ENCODE results near the gene OSBPL6. TPM values are rescaled to one million over a fixed set of nuclear protein-coding genes. Genes with fewer than 3 reads are reported as not detected.

Gene OSBPL6
- total RNA-seq, 1 donor from 2014 or later, result 14.0 TPM

DNA sequence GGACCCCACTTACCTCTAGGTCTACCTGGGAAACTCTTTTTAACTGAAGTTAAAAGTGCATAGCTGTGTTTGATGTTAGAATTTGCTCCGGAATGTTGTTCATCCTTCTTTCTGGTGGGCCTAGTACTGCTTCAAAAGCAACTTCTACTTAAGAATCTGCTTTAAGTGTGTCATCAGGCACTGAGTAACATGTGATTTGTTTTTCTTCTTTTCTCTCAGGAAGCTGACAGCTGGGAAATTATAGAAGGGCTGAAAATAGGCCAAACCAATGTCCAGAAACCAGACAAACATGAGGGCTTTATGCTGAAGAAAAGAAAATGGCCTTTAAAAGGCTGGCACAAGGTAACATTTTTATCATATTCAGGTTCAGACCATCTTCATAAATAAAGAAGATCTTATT, 133.7 kb downstream of the OSBPL6 start:
- Mint-ChIP-seq H3K4me3 (no peak overlapping the region), H3K9me3 (no peaks in the 10 kb centered on the region), H3K27me3 (ENCODE audit: insufficient read depth, low read depth) (peaks cover 3% of the 10 kb centered on the region), H3K27ac (no peak overlapping the region), H3K36me3 (no peaks in the 10 kb centered on the region), H3K4me1 (no peaks in the 10 kb centered on the region)
- Histone ChIP-seq H4K20me1 (ENCODE audit: low read depth) (no peaks in the 10 kb centered on the region), H3K27ac (no peak overlapping the region), H3F3A (ENCODE audit: low read depth) (no peaks in the 10 kb centered on the region), H3K9me3 (ENCODE audit: low read depth) (no peaks in the 10 kb centered on the region), H3K79me2 (ENCODE audit: low read depth) (no peaks in the 10 kb centered on the region), H2AFZ (replicated peaks) (no peak overlapping the region), H3K27me3 (no peaks in the 10 kb centered on the region), H3K4me3 (no peak overlapping the region), H3K9ac (no peak overlapping the region), H3K4me2 (no peak overlapping the region), H3K36me3 (no peaks in the 10 kb centered on the region), H3K4me1 (no peaks in the 10 kb centered on the region)
- TF ChIP-seq, protein P1, sequence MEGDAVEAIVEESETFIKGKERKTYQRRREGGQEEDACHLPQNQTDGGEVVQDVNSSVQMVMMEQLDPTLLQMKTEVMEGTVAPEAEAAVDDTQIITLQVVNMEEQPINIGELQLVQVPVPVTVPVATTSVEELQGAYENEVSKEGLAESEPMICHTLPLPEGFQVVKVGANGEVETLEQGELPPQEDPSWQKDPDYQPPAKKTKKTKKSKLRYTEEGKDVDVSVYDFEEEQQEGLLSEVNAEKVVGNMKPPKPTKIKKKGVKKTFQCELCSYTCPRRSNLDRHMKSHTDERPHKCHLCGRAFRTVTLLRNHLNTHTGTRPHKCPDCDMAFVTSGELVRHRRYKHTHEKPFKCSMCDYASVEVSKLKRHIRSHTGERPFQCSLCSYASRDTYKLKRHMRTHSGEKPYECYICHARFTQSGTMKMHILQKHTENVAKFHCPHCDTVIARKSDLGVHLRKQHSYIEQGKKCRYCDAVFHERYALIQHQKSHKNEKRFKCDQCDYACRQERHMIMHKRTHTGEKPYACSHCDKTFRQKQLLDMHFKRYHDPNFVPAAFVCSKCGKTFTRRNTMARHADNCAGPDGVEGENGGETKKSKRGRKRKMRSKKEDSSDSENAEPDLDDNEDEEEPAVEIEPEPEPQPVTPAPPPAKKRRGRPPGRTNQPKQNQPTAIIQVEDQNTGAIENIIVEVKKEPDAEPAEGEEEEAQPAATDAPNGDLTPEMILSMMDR (IDR thresholded peaks at IDR 0.05), result no peak
- no peak for DNase-seq (ENCODE audit: low spot score)

DNA sequence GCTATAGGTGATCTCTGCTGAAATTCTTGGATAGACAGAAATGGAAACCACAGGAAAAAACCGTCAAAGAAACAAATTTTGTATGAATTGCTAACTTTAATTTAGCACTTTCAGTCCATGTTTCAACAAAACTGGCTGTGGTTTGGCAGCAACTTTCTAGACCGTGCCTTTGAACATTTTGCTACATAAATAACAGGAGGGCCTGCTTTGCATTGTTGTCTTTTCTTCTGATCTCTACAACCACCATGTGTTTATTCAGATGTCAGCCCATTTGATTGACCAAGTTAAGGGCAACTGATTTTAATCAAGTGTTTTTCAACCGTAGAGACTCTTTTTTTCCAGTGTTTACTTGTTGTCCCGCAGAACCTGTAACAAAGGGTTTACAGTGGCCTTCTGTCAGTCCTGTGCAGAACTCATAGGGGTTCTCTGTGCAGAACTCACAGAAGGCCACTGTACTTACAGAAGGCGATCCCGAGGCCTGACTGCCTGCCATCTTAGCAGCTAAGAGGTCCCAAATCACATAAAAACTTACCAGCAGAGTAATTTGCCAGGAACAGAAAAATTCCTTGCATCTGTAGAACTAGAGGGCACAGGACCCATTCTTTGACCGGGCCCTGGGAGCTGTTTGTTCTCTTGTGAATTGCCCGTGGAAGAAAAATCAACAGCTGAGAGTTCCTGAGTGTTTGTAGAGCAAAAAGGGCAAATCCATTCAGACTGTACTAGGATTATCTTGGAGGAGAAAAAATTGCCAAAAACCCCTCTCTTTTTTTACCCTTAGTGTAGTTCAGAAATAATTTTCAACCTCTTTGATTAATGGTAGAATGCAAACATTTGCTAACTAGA, 136.1 kb downstream of the OSBPL6 start:
- no peak overlapping the region for H3K27ac Mint-ChIP-seq
- no peak for TF ChIP-seq EZH2phosphoT487 (IDR thresholded peaks at IDR 0.05)
- TF ChIP-seq, protein P1 (IDR thresholded peaks at IDR 0.05), result no peak
- no peak for TF ChIP-seq EZH2 (IDR thresholded peaks at IDR 0.05)
- H3K4me3 ChIP-seq, result no peak overlapping the region
- no peaks in the 10 kb centered on the region for H3K9me3 Mint-ChIP-seq
- H3K27me3 Mint-ChIP-seq (ENCODE audit: insufficient read depth, low read depth), result peaks cover 2% of the 10 kb centered on the region
- H3K9ac ChIP-seq, result peak overlapping the region; percentile 0
- no peaks in the 10 kb centered on the region for H3K4me1 ChIP-seq
- H3K9me3 ChIP-seq (ENCODE audit: low read depth), result no peaks in the 10 kb centered on the region
- no peaks in the 10 kb centered on the region for H3K79me2 ChIP-seq (ENCODE audit: low read depth)
- no peaks in the 10 kb centered on the region for H3F3A ChIP-seq (ENCODE audit: low read depth)
- DNase-seq (ENCODE audit: low spot score), result no peak
- no peaks in the 10 kb centered on the region for H3K27me3 ChIP-seq
- H4K20me1 ChIP-seq (ENCODE audit: low read depth), result no peaks in the 10 kb centered on the region
- H3K4me1 Mint-ChIP-seq, result no peaks in the 10 kb centered on the region
- H3K27ac ChIP-seq, result no peak overlapping the region
- no peak overlapping the region for H2AFZ ChIP-seq (replicated peaks)
- no peak overlapping the region for H3K4me2 ChIP-seq
- no peaks in the 10 kb centered on the region for H3K36me3 ChIP-seq
- H3K4me3 Mint-ChIP-seq, result no peak overlapping the region
- H3K36me3 Mint-ChIP-seq, result no peaks in the 10 kb centered on the region

DNA sequence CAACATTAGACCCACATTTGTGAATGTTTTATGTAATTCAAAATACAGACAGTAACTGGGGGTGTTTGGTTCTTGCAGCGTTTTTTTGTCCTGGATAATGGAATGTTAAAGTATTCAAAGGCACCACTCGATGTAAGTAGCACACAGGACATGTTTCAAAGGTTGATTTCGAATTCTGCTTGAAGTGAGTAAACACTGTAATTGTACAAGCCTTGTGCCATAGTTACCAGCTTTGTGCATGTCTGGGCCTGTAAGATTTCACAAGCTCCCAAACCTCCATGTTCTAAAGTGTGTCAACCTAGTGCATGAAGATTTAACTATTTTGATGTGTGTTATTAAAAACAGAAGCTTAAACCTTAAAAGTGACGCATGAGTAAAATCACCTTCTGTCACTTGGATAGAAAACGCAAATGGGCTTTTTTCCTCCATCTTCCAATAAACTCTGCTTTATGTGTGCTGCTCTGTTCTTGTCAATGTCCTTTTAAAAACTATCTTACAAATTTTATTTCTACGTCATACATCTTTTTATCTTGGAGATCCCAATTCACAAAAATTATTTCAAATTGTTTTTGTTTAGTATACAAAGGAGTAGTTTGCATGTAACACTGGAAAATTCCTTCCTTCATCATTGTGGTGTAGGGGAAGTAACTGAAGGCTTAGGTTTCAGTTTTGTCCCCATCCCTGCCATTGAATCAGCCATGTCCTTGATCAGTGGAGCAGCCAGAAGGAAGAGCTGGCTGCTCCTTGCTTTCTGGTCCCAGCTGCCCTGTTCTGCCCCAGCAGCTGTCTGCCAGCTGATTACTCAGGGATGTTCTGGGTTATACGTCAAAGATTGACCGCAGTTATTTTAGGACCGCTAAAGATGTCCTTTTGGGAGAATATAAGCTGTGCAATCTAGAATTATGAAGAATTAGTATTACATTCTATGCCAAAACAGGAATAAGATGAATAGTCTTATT, 137.4 kb downstream of the OSBPL6 start:
- H3K79me2 ChIP-seq (ENCODE audit: low read depth), result no peaks in the 10 kb centered on the region
- Mint-ChIP-seq H3K36me3 (peaks cover 2% of the 10 kb centered on the region), H3K27me3 (ENCODE audit: insufficient read depth, low read depth) (peaks cover 2% of the 10 kb centered on the region), H3K9me3 (no peaks in the 10 kb centered on the region), H3K27ac (no peak overlapping the region), H3K4me1 (no peaks in the 10 kb centered on the region), H3K4me3 (no peak overlapping the region)
- H3K4me3 ChIP-seq, result no peak overlapping the region
- H3F3A ChIP-seq (ENCODE audit: low read depth), result no peaks in the 10 kb centered on the region
- H3K36me3 ChIP-seq, result no peaks in the 10 kb centered on the region
- no peak for DNase-seq (ENCODE audit: low spot score)
- H4K20me1 ChIP-seq (ENCODE audit: low read depth), result no peaks in the 10 kb centered on the region
- H3K27me3 ChIP-seq, result no peaks in the 10 kb centered on the region
- H3K27ac ChIP-seq, result no peak overlapping the region
- no peak overlapping the region for H2AFZ ChIP-seq (replicated peaks)
- TF ChIP-seq, protein P1 (IDR thresholded peaks at IDR 0.05), result no peak
- TF ChIP-seq EZH2 (IDR thresholded peaks at IDR 0.05), result no peak
- no peak for TF ChIP-seq EZH2phosphoT487 (IDR thresholded peaks at IDR 0.05)
- no peaks in the 10 kb centered on the region for H3K9me3 ChIP-seq (ENCODE audit: low read depth)
- no peak overlapping the region for H3K9ac ChIP-seq
- no peaks in the 10 kb centered on the region for H3K4me1 ChIP-seq
- H3K4me2 ChIP-seq, result no peak overlapping the region

Measured in neural progenitor cell (in vitro differentiated cells).